GM19025 (cell line): Measurements from ENCODE around the gene CD160.
"Not testable (repeated sequence)": the region's sequence is repeated elsewhere in the genome, so short reads cannot be mapped to it uniquely, and the experiment has no call there.

Experiments used
- ATAC-seq: cut with Tn5 transposase; IDR thresholded peaks from one replicate; pipeline ENCODE4 v1.9.1; 2021; ENCODE audit warnings: mild to moderate bottlenecking, low read depth, moderate library complexity; ENCODE audit not compliant: unreplicated experiment

The CD160 gene

DNA sequence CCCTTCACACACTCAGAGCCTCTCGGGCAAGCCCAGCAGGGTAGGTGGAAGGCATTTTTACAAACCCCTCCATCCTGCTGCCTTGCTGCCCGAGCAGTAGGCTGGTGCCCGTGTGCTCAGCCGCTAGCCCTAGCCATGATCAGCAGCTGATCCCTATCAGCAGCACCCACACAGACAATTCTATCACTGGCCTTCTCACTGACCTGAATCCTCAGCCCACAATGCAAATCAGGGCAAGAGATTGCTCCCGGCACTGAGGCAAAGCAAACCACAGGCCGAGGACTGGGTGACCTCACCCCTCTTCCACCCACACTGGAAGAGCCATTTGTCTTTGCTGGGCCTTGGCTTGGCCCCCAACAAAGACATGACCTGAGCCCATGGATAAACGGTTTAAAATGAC, 11.2 kb upstream of the CD160 start:
- ATAC-seq, result no peak

DNA sequence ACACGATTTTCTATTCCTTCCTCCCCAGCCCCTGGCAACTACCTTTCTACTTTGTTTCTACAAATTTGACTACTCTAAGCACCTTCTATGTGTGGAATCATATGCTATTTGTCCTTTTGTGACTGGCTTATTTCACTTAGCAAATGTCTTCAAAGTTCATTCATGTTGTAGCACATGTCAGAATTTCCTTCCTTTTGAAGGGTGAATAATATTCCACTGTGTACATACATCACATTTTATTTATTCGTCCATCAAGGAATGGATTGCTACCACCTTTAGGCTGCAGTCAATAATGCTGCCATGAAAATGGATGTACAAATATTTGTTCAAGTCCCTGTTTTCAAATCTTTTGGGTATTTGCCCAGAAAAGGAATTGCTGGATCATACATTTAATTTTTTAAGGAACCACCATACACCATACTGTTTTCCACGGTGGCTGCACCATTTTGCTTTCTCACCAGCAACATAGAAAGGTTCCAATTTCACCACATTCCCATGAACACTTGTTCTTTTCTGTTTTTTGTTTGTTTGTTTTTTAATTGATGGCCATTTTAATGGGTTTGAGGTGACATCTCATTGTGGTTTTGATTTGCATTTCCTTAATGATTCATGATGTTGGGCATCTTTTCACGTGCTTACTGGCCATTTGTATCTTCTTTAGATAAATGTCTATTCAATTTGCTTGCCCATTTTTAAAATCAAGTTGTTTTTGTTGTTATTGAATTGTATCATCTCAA, 8.8 kb upstream of the CD160 start:
- ATAC-seq, result no peak

DNA sequence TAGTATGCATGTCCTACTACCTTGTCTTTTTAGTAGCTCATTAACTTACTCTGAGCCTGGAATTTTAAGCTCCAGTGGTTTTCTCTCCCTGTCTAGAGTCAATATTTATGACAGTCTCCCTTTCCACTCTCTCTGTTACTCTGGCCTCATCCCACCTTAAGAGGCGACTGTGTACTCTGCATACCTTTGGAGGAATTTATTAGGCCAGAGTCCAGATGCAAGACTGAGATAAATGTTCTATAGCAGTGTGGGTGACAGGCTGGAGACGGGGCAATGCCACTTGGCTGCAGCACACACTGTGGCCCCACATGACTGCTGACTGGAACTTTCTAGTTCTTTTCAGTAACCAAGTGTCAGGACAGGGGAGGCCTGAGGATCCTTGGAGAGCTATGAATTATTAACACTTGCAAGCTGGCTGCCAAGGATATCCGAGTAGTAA, 8.1 kb upstream of the CD160 start:
- ATAC-seq, result no peak

DNA sequence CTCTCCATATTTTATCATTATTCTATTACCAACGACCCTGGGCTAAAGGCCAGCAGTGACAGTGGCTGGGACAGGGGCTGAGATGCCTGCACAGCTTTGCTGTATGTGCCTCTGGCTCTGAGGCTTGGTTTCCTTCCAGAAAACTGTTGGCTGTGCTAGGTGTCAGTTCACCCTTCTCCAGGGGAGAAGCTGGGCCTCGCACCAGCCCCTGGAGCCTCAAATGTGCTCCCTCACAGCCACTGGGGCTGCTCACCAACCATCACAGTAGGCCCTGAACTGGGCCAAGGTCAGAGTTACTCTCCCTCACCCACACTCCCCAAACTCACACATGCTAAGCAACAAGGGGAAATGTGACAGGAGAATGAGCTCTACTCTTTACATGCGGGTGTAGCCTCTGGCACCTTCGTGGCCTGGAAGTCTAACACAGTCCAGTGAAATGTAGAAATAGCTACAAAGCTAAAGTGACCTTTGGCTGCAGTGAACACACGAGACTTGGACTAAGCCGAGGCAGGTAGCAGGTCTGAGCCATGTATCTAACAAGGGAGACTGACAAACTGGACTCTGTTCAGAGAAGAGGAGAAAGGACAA, 4.7 kb upstream of the CD160 start:
- ATAC-seq, result no peak

DNA sequence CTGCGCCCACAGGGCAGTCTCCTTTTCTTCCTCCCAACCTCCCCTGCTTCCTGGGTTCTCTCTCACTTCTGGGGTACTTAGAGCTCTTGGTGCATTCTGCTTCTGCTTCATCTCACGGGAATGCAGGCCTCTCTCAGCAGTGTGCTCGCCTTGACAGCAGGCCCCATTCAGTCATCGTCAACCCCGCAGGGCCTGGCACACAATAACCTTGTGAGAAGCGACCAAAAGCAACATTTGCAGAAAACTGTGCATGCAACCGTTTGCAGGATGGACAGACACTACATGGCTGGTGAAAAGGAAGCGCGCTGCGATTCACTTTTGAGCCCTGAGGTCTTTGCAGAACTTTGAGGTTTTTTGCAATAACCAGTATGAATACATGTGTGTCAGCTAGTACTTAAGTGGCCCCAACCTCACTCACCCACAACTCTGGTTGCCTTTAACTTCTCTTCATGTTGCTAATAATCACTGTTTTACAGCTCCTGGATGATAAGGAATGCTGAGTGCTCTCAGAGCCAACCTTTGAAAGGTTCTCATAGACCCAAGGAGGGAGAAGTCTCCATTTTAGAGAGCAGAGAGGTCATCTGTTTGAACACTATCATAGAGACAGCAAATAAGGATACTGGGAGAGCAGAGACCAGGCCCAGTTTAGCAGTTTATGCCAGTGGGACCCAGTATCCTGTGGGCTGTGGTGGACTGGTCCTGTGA, 2.5 kb upstream of the CD160 start:
- ATAC-seq, result no peak

DNA sequence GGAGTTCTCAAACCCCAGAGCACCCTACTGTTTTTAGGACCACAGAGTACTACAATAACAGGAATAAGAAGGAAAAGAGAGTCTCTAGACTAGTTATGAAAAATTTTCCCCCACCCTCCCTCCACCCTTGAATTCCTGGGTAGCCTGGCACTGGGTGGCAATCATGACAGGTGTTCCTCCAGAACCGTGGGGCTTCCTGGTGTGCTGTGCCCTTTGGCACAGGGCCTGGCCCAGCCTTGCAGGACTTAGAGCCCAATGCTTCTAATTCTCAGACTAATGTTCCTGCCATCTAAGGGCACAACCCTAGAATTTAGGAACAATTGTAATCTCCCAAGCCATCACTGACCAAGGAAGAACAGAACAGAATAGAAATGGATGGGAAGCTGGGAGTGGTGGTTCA, 1.5 kb upstream of the CD160 start:
- ATAC-seq, result no peak

DNA sequence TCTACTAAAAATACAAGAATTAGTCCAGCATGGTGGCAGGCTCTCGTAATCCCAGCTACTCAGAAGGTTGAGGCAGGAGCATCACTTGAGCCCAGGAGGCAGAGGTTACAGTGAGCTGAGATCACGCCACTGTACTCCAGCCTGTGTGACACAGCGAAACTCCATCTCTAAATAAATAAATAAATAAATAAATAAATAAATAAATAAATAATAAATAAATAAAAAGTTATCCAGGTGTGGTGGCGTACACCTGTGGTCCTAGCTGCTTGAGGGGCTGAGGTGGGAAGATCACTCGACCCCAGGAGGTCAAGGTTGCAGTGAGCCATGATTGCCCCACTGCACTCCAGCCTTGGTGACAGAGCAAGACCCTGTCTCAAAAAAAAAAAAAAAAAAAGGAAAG, 834 bp upstream of the CD160 start:
- not testable (repeated sequence) for ATAC-seq

DNA sequence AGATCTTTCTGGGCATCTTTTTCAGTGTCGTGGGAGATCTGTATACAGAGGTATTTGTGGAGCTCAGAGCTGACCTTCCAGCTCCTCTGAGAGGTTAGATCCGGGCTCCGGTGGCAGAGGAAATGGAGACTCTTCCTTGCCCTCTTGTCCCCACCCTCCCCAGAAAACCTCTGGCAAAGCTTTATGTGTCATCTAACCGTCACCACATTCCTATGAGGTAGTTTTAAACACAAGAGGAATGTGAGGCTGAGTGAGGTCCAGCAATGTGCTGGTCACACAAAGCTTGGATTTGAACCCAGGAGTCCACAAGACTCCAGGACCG, 1.2 kb downstream of the CD160 start:
- no peak for ATAC-seq

DNA sequence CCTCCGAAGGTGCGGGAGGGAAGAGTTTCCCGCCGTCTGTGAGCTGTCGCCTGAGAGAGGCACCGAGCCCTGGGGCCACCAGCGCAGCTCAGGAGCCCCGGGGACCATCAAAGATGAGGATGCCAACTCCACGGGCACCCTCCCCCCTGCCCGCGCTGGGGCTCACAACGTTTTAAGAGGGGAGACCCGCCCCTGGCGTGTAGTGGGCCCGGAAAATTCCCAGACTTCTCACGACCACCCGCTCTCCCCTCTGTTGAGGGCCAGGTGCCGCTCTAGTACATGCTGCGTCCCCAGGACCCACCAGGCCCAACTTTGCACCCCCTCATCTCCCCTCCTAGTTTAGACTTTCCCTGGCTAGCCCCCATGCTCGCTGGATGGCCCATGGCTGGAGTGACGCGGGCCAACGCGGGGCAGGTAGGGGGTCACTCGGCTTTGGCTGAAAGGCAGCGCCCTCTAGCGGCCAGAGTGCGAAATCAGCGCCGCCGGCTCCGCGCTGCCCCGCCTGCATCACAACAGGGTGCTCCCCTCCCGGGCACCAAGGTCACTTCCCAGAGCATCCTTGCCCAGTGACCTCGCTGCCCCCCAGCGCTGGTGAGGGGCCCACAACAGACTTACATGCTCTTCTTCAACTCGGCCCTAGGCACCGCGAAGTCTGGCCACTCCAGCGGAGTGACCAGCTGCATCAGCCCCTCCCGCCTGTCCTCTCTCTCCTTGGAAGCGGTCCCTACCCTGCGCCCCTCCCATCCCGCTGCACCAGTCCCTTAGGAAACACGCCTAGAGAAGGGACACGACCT, 1.8 kb downstream of the CD160 start:
- peak; percentile 60 for ATAC-seq

DNA sequence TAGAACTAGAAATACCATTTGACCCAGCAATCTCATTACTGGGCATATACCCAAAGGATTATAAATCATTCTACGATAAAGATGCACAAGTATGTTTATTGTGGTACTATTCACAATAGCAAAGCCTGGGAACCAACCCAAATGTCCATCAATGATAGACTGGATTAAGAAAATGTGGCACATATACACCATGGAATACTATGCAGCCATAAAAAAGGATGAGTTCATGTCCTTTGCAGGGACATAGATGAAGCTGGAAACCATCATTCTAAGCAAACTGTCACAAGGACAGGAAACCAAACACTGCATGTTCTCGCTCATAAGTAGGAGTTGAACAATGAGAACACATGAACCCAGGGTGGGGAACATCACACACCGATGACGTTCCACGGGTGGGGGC, 6.9 kb downstream of the CD160 start:
- not testable (repeated sequence) for ATAC-seq

DNA sequence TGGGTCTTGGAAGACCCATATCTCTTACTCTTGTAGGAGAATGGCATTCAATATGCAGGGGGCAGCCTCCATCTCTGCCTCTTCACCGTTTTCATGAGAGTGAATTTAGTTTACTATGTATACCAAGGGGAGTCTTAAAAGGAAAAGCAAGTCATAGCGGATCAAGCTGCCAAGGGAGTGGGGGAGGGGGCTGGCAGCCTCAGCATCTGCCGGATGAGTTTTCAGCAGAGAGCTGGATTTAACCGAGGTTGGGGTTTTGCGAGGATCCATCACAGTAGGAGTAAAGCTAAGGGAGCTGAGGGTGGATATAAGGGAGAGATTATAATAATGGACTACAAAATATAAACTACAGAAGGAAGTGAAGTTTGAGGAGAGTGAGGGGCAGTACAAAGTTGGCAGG, 9.9 kb downstream of the CD160 start:
- no peak for ATAC-seq

DNA sequence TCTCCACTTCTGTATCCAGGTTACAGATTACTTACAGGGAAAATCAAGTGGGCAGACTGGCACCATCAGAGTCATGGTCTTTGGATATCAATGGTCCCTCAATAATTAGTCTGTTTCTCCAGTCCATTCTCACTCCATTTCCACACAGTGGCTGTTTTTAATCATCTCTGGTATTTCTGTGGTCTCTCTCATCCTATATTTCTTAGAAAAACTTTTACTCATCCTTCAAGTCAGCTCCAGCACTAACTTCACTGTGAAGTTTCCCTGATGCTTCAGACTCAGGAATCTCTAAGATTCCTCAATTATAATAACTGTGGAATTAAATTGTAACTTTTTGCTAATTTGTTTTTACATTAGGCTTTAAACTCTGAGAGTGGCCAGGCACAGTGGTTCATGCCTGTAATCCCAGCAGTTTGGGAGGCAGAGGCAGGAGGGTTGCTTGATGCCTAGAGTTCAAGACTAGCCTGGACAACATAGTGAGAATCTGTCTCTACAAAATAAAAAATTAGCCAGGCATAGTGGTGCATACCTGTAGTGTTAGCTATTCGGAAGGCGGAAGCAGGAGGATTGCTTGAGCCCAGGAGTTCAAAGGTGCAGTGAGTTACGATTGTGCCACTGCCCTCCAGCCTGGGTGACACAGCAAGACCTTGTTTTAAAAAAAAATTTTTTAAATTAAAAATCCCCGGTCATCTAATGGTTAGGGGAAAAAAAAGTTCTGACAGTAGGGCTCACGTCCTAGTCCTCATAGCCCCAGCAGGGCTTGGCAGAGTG, 10.6 kb downstream of the CD160 start:
- no peak for ATAC-seq

DNA sequence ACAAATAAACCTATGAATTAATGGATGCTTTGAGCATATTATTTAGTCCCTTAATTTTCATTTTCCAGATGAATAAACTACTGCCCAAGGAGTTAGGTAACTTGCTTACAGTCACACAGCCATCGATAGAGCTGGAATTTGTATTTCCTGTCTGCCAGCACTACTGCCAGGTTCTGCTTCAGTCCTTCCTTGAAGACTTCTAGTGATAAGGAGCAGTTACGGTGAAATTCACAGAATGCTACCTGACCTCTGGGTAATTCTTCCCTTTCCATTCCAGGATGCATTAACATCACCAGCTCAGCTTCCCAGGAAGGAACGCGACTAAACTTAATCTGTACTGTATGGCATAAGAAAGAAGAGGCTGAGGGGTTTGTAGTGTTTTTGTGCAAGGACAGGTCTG, 11.2 kb downstream of the CD160 start:
- no peak for ATAC-seq

DNA sequence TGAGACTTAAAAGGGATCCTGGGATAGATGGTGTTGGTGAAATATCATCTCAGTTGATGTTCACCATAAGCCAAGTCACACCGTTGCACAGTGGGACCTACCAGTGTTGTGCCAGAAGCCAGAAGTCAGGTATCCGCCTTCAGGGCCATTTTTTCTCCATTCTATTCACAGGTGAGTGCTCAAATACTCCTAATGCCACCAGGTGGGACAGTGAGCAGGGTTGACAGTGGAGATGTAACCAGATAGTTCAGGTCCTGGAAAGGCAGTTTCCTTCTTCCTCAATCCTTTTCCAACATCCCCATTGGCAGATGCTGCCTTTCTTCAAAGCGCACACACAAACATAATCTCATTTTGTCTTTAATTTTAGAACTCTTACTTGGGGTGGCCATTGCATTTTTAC, 11.6 kb downstream of the CD160 start:
- ATAC-seq, result no peak

DNA sequence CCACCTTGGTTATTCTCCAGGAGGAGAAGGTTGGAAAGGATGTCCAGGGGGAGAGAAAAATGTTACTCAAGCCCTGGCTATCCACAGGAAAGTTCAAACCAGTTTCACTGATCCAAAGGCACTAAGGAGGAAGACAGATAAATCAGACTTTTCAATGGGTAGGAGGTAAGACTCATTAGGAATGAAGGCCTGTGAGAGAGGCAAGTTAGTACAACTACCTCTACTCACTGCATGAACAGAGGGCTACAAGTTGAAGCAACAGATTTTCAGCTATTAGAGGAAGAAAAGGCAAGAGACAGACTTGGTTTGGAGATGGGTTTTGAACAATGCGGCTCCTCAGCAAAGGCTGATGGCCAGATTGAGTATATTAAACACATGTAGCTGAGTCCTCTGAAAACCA, 16.9 kb downstream of the CD160 start:
- no peak for ATAC-seq

DNA sequence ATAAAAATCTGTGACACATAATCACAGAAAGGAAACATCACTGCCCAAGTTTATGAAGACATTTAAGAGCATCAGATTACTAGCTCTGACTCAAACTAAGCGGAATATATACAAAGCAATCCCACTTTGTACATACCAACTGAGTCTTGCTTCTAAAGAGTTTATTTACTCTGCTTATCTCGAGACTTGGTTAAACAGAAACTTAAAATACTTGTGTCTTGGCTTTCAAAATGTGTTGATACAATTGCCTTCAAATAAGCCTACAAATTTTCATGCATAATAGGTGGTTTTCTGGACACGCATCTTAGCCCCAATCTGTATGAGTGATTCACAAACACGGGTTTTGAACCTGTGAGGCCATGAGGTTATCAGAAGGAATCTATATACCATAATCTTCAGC, 21.0 kb downstream of the CD160 start:
- ATAC-seq, result no peak

DNA sequence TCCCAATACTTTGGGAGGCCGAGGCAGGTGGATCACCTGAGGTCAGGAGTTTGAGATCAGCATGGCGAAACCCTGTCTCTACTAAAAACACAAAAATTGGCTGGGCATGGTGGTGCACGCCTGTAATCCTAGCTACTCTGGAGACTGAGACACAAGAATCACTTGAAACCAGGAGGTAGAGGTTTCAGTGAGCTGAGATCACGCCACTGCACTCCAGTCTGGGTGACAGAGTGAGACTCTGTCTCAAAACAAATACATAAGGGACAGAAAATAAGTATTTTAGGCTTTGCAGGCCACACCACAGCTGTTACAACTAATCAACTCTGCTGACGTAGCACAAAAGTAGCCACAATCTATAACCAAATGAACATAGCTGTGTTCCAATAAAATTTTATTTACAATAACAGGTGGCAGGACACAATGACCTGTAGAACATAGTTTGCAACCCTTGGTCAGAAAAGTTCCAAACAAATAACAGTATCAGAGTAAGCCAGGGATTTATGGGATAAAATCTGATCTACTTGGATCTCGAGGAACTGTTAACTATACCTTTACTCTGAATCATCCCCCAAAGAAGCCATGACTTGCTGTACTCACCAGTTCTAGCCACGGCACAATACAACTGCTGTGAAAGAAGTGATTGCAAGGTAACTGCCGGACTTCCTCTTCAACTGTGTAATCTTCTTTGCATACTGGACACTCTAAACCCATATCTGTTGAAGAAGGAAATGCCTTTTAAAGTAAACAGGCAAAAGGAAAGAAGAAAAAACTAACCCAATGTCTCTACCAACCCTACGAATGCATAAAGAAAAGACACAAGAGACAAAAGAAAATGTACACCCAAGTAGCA, 28.3 kb downstream of the CD160 start:
- no peak for ATAC-seq

DNA sequence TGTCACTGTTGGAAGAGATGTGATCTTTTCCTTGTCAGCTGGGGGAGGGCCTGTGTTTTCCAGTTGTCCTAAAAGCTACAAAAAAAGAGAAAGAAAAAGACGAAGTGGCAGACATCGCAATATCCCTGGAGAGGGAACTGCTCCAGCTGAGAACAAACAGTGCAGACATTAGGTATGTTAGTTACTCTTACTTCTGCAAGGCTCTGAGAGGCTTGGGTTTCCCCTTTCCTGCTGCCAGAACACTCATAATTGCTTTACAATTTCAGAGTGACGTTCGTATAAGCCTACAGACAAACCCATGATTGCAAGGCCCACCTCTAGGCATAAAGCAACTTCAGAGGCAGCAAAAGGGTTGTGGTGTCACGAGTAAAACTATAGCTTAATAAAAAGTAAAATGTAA, 31.1 kb downstream of the CD160 start:
- ATAC-seq, result no peak

DNA sequence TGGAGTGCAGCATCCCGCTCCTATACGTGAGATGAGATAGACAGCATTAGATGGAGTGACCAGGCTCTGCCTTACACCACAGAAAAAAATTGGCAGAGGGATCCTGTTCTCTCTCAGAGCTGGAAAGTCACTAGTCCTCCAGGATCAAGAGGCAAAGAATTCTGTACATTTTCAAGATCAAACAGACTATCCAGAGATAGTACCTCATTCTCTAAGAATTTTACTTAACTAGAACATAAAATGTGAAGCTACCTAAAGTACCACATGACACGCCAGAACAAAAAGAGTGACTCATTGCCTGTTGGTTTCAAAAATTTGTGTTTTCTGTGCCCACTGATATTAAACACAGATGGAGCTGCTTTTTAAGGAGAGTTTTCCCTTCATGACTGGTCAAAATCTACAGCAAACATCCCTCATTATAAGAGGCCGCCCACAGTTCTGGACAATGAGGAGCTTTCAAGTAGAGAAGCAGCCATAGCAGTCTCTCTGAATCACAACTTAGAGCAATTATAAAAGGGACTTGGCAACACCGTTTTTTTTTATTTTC, 32.3 kb downstream of the CD160 start:
- ATAC-seq, result no peak
